ENCODE measurements around the gene NIBAN1.

The NIBAN1 gene

GRCh38 chr1:184952428-184952827 is 21.9 kb downstream of the NIBAN1 start:
- no peak for TF ChIP-seq CTCF (IDR thresholded peaks at IDR 0.05; ENCODE audit: insufficient read depth, low read depth, low read length, missing control alignments)
- no peak for DNase-seq (ENCODE audit: low read depth)
- H3K4me3 ChIP-seq (ENCODE audit: low read depth, low read length), result no peak overlapping the region

- no peak for DNase-seq (ENCODE audit: low read depth)
- no peak for TF ChIP-seq CTCF (IDR thresholded peaks at IDR 0.05; ENCODE audit: insufficient read depth, low read depth, low read length, missing control alignments)
Measured at GRCh38 chr1:184951788-184952187, 22.5 kb downstream of the NIBAN1 start.

GRCh38 chr1:184950906-184951305 is 23.4 kb downstream of the NIBAN1 start:
- no peak overlapping the region for H3K4me3 ChIP-seq (ENCODE audit: low read depth, low read length)
- DNase-seq (ENCODE audit: low read depth), result no peak

More at GRCh38 chr1:184951788-184952187, 22.5 kb downstream of the NIBAN1 start:
- no peak overlapping the region for H3K4me3 ChIP-seq (ENCODE audit: low read depth, low read length)

GRCh38 chr1:184950227-184950626 is 24.1 kb downstream of the NIBAN1 start:
- H3K4me3 ChIP-seq (ENCODE audit: low read depth, low read length), result no peak overlapping the region
- no peak for DNase-seq (ENCODE audit: low read depth)

More at GRCh38 chr1:184950906-184951305, 23.4 kb downstream of the NIBAN1 start:
- TF ChIP-seq CTCF (IDR thresholded peaks at IDR 0.05; ENCODE audit: insufficient read depth, low read depth, low read length, missing control alignments), result no peak

GRCh38 chr1:184947497-184948256 is 26.6 kb downstream of the NIBAN1 start:
- no peak for DNase-seq (ENCODE audit: low read depth)
- TF ChIP-seq CTCF (IDR thresholded peaks at IDR 0.05; ENCODE audit: insufficient read depth, low read depth, low read length, missing control alignments), result no peak
- H3K4me3 ChIP-seq (ENCODE audit: low read depth, low read length), result no peak overlapping the region

More at GRCh38 chr1:184950227-184950626, 24.1 kb downstream of the NIBAN1 start:
- TF ChIP-seq CTCF (IDR thresholded peaks at IDR 0.05; ENCODE audit: insufficient read depth, low read depth, low read length, missing control alignments), result no peak

GRCh38 chr1:184945678-184946412 is 28.5 kb downstream of the NIBAN1 start:
- peak; percentile 61 for DNase-seq (ENCODE audit: low read depth)
- no peak for TF ChIP-seq CTCF (IDR thresholded peaks at IDR 0.05; ENCODE audit: insufficient read depth, low read depth, low read length, missing control alignments)
- H3K4me3 ChIP-seq (ENCODE audit: low read depth, low read length), result no peak overlapping the region
